GM03348 (cell line): ENCODE data around the gene SLC10A7.

ENCODE experiments used
- DNase-seq: peaks from one replicate; pipeline ENCODE4 v3.0.0; 2012; ENCODE audit warnings: low spot score

SLC10A7 gene

GRCh38 chr4:146494143-146494542 is 27.6 kb downstream of the SLC10A7 start:
- no peak for DNase-seq

DNA sequence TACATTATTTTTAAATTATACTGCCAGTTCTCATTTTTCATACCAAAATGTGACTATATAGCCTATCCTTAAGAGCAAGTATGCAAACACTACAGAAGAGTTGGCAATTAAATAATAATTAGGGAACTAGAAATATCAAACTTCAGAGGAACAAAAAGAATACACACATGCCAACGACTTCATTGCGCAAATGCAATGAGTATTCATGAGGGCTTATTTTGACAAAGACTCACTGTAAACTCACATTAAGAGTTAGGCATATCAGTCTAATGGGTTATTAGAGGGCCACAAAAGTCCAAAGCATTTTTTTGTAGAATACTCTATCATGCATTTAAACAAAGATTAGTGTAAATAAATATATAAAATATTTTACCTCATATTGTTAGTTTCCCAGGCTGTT is 31.6 kb downstream of the SLC10A7 start:
- DNase-seq: no peak

DNA sequence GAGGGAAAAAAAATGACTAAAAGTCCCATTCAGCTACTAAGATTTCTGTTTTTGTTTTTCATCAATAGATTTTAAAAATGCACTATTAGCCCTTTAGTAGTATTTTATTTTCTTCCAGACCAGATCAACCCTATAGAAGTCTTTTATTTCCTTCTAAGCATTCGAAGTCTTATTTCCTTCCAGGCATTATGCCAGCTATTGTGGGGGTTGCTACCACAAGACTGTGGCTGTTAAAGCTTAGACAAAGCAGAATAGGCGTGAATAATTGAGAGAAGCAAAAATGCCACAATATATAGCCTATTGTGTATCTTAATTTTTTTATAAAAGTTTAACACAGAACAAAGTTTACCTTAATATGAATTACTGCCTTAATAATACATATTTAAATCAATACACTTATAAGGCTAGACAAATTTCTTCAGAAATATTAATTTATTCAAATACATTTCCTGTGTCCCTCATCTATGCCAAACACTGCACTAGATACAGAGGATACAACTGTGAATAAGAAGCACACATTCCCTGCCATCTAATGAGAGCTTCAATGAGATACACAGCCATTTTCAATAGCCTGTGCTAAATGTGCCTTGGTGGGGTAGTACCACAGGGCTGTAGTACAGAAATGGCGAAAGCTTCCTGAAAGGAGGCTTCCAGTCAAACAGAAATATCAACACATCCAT is 33.1 kb downstream of the SLC10A7 start:
- DNase-seq: no peak

DNA sequence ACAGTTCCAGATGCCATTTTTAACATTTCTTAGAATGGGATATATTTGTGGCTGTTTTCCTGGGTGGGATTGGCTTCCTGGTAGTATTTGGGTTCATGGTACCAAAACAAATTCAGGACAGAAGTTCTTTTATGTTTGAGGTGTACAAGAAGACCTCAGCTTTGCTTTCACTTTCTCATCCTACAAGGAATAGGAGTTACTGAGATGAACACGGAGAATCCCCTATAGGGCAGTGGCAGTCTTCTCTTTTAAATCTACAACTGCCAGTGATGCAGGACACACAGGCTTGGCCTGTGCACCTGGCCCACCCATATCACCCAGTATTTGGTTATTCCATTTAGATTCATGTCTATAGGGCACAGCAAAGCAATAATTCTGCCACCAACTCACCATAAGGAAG is 35.2 kb downstream of the SLC10A7 start:
- DNase-seq: no peak

DNA sequence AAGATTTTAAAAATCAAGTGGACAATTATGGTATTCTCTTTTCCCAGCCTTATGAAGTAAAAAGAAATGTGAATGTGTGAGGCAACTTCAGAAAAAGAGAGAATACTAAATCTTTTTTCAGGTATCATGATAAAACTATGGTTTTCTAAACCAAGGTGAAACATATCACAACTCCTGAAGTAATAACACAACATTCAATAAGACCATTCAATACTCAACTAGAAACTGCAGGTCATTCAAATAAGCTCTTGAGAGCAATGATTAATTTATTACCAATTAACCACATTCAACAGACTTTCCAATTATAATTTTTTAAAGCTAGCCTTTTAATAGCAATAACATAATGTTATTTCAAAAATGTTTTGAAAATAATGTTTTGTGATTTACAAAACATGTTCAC is 35.8 kb downstream of the SLC10A7 start:
- no peak for DNase-seq

DNA sequence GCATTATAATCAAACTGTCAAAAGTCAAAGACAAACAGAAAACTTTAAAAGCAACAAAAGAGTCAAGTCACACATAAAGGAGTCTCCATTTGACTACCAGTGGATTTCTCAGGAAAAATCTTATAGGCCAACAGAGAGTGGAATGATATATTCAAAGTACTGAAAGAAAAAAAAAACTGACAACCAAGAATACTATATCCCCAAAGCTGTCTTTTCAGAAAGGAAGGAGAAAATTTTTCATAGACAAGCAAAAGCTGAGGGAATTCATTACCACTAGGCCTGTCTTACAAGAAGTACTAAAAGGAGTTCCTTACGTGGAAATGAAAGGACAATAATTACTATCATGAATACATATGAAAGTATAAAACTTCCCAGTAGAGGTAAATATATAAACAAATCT is 39.0 kb downstream of the SLC10A7 start:
- no peak for DNase-seq

- no peak for DNase-seq
Observed at GRCh38 chr4:146481246-146481645, 40.5 kb downstream of the SLC10A7 start.

DNA sequence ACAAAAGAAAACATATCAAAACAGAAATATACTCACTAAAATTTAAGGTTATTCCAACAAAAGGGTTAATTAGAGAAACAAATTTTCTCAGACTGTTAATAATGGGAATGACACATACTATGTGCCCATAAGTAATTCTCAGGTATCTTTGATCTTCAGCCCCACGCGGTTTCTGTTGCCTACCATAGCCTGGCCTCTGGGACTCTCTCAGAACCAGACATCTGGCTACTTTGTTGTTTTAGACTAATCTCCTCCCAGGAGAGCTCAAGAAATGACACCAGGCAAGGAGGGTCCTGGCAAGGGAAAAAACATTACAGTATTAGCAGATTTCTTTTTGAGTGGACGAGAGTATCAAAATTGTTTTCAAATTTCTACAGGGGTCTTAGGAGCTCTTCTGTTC is 43.7 kb downstream of the SLC10A7 start:
- DNase-seq: no peak

- no peak for DNase-seq
Observed at GRCh38 chr4:146477054-146477453, 44.7 kb downstream of the SLC10A7 start.

- no peak for DNase-seq
Observed at GRCh38 chr4:146472404-146472803, 49.3 kb downstream of the SLC10A7 start.

DNA sequence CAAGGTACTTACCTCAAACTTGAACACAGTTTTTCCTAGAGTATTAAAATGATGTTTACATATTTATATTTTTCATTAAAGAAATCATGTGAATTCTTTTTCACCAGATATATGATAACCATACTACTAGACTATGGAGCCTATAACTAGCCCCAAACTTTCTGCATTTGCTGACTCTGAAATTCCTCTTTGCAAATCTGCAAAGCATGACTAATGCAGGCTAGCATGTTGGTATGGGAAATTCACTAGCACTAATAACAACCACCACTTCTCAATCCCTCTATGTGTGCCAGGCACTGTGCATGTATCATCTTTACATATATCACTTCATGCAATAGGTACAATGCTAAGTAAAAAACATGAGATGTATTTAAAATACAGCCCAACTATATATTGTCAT is 51.1 kb downstream of the SLC10A7 start:
- DNase-seq: no peak

DNA sequence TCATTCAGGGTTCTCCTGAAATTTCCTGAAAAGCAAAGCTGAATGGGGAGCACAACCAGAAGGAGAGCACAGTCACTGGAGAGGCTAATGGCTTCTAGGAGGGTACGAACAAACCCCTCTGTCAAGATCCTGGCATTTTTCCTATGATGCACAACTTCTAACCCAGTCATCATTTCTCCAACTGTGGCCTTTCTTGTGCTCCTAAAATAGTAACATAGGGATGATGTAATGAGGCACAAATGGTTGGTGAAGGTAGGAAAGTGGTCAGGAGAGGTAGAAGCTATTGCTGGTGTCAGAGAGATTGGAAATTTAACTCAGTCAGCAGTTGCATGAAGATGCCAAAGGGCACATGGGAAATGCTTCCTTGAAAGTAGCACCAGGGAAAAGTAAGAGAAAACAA is 52.7 kb downstream of the SLC10A7 start:
- DNase-seq: no peak

- DNase-seq: no peak
Observed at GRCh38 chr4:146465628-146466027, 56.1 kb downstream of the SLC10A7 start.

- DNase-seq: no peak
Observed at GRCh38 chr4:146462251-146462650, 59.5 kb downstream of the SLC10A7 start.

DNA sequence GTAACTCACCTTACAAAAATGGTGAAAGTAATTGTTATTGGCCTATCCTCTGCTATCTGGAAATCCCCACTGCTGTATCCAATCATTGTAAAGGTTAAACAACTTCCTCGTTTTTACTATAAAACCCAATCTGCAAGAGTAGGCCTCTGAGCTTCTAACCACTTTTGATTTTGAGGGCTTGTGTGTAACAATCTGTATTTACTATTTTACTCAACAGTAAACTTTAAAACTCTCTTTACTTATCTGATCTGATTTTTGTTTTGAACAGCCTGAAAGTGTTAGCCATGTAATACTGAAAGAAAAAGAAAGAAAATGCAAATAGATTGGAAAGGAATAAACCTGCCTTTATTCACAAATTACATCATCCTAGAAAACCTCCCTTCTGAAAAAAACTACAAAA is 63.1 kb downstream of the SLC10A7 start:
- DNase-seq: no peak

DNA sequence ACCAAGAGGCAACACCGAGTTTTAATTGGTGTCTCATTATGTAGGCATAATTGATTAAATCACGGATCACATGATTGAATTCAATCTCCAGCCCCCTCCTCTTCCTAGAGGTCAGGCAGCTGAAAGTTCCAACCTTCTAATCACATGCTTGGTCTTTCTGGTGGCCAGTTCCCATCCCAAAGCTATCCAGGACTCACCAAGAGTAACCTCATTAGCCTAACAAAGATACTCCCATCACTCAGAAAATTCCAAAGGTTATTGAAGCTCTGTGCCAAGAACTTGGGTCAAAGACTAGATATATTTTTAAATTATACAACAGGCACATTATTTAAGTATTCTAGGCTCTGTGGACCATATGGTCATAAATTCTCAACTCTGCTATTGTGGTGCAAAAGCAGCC is 65.1 kb downstream of the SLC10A7 start:
- DNase-seq: no peak

DNA sequence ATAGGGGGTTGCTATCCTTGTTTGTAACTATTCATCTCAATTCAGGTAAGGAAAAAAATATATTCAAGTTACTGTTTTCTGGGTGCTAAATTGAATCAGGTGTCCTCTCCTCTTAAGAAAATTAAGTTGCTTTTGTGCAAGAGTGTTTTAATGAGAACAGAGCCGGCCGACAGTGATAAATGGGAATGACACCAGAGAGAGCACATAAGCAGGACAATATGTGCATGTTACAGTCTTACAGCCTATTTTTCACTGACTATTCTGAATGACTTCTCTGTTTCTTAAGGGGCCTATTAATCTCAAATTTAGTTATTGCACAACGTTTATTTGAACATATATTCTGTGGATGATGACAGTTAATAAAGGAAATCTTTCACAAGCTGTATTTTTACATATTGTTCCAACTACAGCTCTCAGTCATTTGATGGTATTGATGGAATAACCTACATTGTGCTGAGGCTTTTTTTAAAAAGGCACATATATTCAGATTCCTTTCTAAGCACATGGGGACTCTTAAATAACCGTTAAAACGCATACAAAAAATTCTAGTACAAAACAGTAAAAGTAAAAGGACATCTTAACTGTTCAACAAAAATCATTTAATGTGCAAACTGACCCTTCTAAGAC is 68.4 kb downstream of the SLC10A7 start:
- DNase-seq: no peak

DNA sequence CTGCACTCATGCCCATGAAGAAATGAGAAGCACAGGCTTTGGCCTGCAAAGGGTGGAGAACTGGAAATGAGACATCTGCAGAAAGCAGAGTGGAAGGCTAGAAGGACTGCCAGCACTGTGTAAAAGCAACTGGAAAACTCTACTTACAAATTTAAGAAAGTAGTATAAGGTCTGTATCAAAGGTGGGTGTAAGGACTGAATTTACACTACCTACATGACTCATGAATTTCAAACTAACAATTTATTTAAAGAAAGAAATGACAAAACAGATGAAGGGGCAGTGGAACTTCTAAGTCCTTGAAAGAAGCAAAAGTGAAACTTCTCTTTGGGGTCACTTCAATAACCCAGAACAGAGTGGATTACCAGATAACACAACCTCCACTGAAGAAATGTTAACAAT is 71.2 kb downstream of the SLC10A7 start:
- peak; percentile 9 for DNase-seq

DNA sequence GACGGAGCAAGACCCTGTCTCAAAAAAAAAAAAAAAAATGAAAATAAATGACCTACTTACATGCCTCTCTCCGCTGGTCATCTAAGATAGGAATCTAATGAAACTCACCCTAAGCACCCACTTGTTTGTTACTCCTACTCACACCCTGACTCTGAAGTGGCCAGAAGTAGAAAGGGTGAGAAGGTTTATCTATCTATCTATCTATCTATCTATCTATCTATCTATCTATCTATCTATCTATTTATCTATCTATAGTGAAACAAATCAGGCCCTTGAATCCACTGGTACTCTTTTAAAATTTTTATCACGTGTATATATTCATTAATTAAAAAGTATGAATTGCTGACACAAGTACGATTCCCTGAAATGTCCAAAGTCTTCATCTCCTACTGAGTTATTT is 75.2 kb downstream of the SLC10A7 start:
- no peak for DNase-seq

- DNase-seq: no peak
Observed at GRCh38 chr4:146445198-146446150, 76.3 kb downstream of the SLC10A7 start.

DNA sequence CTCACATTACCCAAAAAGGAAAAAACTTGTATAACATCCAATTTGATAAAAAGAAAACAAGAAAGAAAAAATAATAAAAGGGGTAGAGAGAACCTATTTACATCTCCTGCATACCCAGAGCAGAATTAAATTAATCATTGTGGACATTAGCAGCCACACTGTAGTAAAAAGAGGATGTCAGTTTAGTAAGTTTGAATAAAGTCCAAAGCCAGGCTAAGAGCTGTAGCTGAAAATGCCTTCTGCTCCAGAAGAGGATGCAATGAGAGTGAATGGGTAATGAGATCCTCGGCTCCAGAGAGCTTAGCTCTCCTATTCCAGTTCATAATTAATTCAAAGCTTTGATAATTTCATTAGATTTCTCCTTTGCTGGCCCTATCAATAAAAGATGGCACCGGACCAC is 78.2 kb downstream of the SLC10A7 start:
- no peak for DNase-seq

- peak; percentile 47 for DNase-seq
Observed at GRCh38 chr4:146442801-146443200, 78.9 kb downstream of the SLC10A7 start.

DNA sequence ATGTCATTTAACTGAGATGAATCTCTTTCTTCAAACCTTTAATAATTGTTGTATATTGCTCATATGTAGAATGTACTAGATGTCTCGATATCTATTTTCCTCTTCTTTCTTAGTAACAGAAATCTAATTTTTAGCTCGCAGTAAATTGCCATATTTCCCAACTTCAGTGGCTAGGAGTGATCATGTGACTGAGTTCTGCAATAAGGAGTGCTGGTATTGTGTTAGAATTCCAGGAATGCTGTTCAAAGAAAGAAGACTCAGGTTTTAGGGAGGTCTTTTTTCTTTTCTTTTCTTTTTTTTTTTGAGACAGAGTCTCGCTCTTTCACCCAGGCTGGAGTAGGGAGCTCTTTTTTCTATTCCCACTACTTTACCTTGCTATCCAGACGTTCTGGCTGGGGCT is 81.7 kb downstream of the SLC10A7 start:
- peak; percentile 16 for DNase-seq
